GM12878 (cell line): ENCODE results near the gene FHIP1A. TPM values are rescaled to one million over a fixed set of nuclear protein-coding genes. Genes with fewer than 3 reads are reported as not detected.

Experiments used
- ATAC-seq: fragments of 200-7000 bp; cut with Tn5 transposase; 3 replicates; pipeline ENCODE4 v1.9.1; 2020; ENCODE audit warnings: mild to moderate bottlenecking, moderate library complexity
- BruUV-seq: library from RNA; stranded (reverse); fragments of 400-500 nt; replicated peaks from 2 replicates; lab custom pipeline; 2021; lab: Mats Ljungman, UMichigan
- CTCF ChIA-PET: fragments of 300-600 bp; sonication (Branson Sonifier 250); formaldehyde crosslinking; extraction: SDS; loops from one replicate; lab custom pipeline; 2021; ENCODE audit warnings: inconsistent platforms; lab: Yijun Ruan, JAX
- POLR2A ChIA-PET: fragments of 350-600 bp; formaldehyde crosslinking; extraction: SDS; loops from one replicate; lab custom pipeline; 2021; ENCODE audit warnings: inconsistent platforms; lab: Charles Lee
- RAD21 ChIA-PET: fragments of 300-600 bp; sonication (Branson Sonifier 250); formaldehyde crosslinking; loops from one replicate; lab custom pipeline; 2023; ENCODE audit warnings: antibody characterized with exemption; ENCODE audit not compliant: unreplicated experiment; lab: Charles Lee
- SMC1A ChIA-PET: fragments of 300-600 bp; sonication (Branson Sonifier 250); formaldehyde crosslinking; loops from one replicate; lab custom pipeline; 2023; ENCODE audit not compliant: unreplicated experiment, uncharacterized antibody; lab: Charles Lee
- DNase-seq: peaks from one replicate; pipeline ENCODE4 v3.0.0-alpha.2; 2011; ENCODE audit warnings: low read depth, low spot score
- FAIRE-seq: peaks from 3 replicates; lab custom pipeline; 2011; peaks lifted over from hg19 to GRCh38; lab: Jason Lieb, UNC
- H2AFZ ChIP-seq: 2 replicates; pipeline ENCODE4 v1.6.0; 2011; ENCODE audit warnings: low read depth, low read length, control low read depth; ENCODE audit not compliant: control insufficient read depth
- H3K27ac ChIP-seq: 2 replicates; pipeline ENCODE4 v1.5.1; 2011; ENCODE audit warnings: control low read depth; ENCODE audit not compliant: control insufficient read depth, insufficient read depth
- H3K27me3 ChIP-seq, 2 experiments: replicated peaks in 1 of 2; 2 replicates each; pipeline versions ENCODE4 v1.6.0 to v1.6.1; 2011; ENCODE audit warnings: low read length in 1 of 2; ENCODE audit not compliant: control insufficient read depth in 2 of 2, insufficient read depth in 2 of 2
- H3K36me3 ChIP-seq, 2 experiments: 2 replicates each; pipeline ENCODE4 v1.5.1; 2011; ENCODE audit warnings: low read length in 1 of 2; ENCODE audit not compliant: control insufficient read depth in 2 of 2, insufficient read depth in 2 of 2
- H3K4me1 ChIP-seq: 2 replicates; pipeline ENCODE4 v1.6.1; 2011; ENCODE audit warnings: mild to moderate bottlenecking, low read length, moderate library complexity, mixed read lengths; ENCODE audit not compliant: control insufficient read depth, insufficient read depth
- H3K4me2 ChIP-seq: 2 replicates; pipeline ENCODE4 v1.6.0; 2011; ENCODE audit warnings: control low read depth; ENCODE audit not compliant: control insufficient read depth, insufficient read depth
- H3K4me3 ChIP-seq: fragments of 200-600 bp; sonication (generic); 2 replicates; pipeline ENCODE4 v1.5.1; 2016
- H3K79me2 ChIP-seq: 2 replicates; pipeline ENCODE4 v1.6.0; 2011; ENCODE audit warnings: low read length; ENCODE audit not compliant: control insufficient read depth, insufficient read depth
- H3K9ac ChIP-seq: 2 replicates; pipeline ENCODE4 v1.8.0; 2011; ENCODE audit warnings: low read length, control low read depth, mixed read lengths; ENCODE audit not compliant: control insufficient read depth, insufficient read depth
- H3K9me3 ChIP-seq: replicated peaks from 3 replicates; pipeline ENCODE4 v1.5.1; 2011; ENCODE audit warnings: mild to moderate bottlenecking, low read length; ENCODE audit not compliant: control insufficient read depth, insufficient read depth
- H4K20me1 ChIP-seq: 2 replicates; pipeline ENCODE4 v1.6.0; 2011; ENCODE audit not compliant: control insufficient read depth, insufficient read depth
- BRCA1 ChIP-seq: IDR thresholded peaks from 2 replicates; pipeline ENCODE4 v1.6.1; 2011; ENCODE audit warnings: low read depth, low read length, improper control_type of control experiment
- CBX3 ChIP-seq: fragments of 200-600 bp; sonication (generic); IDR thresholded peaks from 2 replicates; pipeline ENCODE4 v1.6.1; 2016; ENCODE audit warnings: low read depth, borderline replicate concordance
- FOS ChIP-seq: IDR thresholded peaks from 3 replicates; pipeline ENCODE4 v1.6.1; 2011; ENCODE audit warnings: borderline replicate concordance; ENCODE audit not compliant: insufficient read length; ENCODE audit errors: extremely low read depth
- JUND ChIP-seq: IDR thresholded peaks from 2 replicates; pipeline ENCODE4 v1.6.1; 2012; ENCODE audit warnings: low read depth, mild to moderate bottlenecking, low read length, improper control_type of control experiment, moderate library complexity
- KAT2A ChIP-seq: conservative IDR thresholded peaks from 2 replicates; pipeline ENCODE4 v1.6.1; 2011; ENCODE audit warnings: low read depth, low read length; ENCODE audit not compliant: control insufficient read depth
- MLLT1 ChIP-seq: fragments of 450-650 bp; IDR thresholded peaks from 2 replicates; pipeline ENCODE4 v1.6.1; 2016; ENCODE audit warnings: mild to moderate bottlenecking
- MYB ChIP-seq: fragments of 150-350 bp; IDR thresholded peaks from 2 replicates; pipeline ENCODE4 v1.6.1; 2014; ENCODE audit warnings: mild to moderate bottlenecking, low read depth, low read length, borderline replicate concordance
- WRNIP1 ChIP-seq: IDR thresholded peaks from 2 replicates; pipeline ENCODE4 v1.6.1; 2011; ENCODE audit warnings: low read depth, low read length, improper control_type of control experiment, borderline replicate concordance
- ZNF592 ChIP-seq: fragments of 450-650 bp; IDR thresholded peaks from 2 replicates; pipeline ENCODE4 v1.6.1; 2017; ENCODE audit warnings: mild to moderate bottlenecking, moderate library complexity
- in situ Hi-C: fragments of 300-500 bp; cut with MboI; formaldehyde crosslinking; loops from 9 replicates; pipeline ENCODE4 v1.14.3; 2018; ENCODE audit warnings: mixed read lengths
- intact Hi-C: fragments of 100-400 bp; cut with micrococcal nuclease; formaldehyde crosslinking; loops from one replicate; pipeline ENCODE4 v1.14.2; 2022; ENCODE audit not compliant: unreplicated experiment
- polyA plus RNA-seq, 11 experiments: library from polyadenylated mRNA; depleted of rRNA in 4 of 11; unstranded in 6 of 11; stranded (reverse) in 5 of 11; fragments of >200 nt; fragmentation: Nextera tagmentation in 4 of 11; fragmentation: Illumina TruSeq in 1 of 11; extraction: Ambion mirVana in 4 of 11; extraction: Trizol in 1 of 11; gene quantifications; 1 replicate in 1 of 11; 2 replicates in 10 of 11; pipeline versions ENCODE4 v1.2.1 to v1.2.3, GENCODE V29; 2011 to 2016; ENCODE audit warnings: inconsistent platforms in 2 of 11, missing spikeins in 2 of 11, low read depth in 1 of 11
- total RNA-seq, 4 experiments: library from RNA; depleted of rRNA in 3 of 4; stranded (reverse); fragments of >200 nt in 3 of 4; fragmentation: Illumina TruSeq in 1 of 4; extraction: Trizol in 1 of 4; gene quantifications; 2 replicates each; pipeline versions ENCODE4 v1.2.1 to v1.2.3, GENCODE V29; 2013 to 2021
- TF ChIP-seq, protein P1 (sequence below): fragments of 450-650 bp; IDR thresholded peaks from 2 replicates; pipeline ENCODE4 v1.6.1; 2018; ENCODE audit warnings: mild to moderate bottlenecking, low read depth, moderate library complexity; ENCODE audit not compliant: partially characterized antibody
- TF ChIP-seq, protein P2 (sequence below): fragments of 450-650 bp; IDR thresholded peaks from 2 replicates; pipeline ENCODE4 v1.6.1; 2017; ENCODE audit warnings: mild to moderate bottlenecking, moderate library complexity

Gene FHIP1A
- total and polyA plus RNA-seq, 10 of the 15 experiments (the other 5 are each of a cell fraction or from before 2014, with no cell fraction given), result 0.02 to 5.5 (median 0.13) TPM; not detected in 1

DNA sequence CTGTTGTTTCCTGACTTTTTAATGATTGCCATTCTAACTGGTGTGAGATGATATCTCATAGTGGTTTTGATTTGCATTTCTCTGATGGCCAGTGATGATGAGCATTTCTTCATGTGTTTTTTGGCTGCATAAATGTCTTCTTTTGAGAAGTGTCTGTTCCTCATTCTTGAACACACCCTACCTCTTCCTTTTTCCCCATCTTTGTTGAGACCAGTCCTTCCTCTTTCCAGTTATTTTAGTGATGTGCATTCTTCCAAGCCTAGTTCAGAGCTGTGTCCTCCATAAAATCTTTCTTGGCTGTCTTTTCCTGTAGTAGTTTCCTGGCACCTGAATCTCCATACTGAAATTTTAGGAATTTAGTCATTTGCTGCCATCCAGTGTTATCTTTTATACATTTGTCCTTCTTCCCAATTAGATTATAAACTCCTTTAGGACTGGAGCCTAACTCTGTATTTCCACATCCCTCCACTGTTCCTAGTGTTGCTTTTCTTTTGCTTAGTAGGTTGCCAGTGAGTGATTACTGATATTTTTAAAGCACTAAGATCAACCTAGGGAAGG lies 11.4 kb downstream of the FHIP1A start:
- no peaks in the 10 kb centered on the region; a peak in 1 of 4 replicates for H3K27me3 ChIP-seq
- H2AFZ ChIP-seq, result no peak overlapping the region
- no peak for ATAC-seq
- no TSS peak for BruUV-seq
- no peaks in the 10 kb centered on the region for H3K79me2 ChIP-seq
- H3K9me3 ChIP-seq, result no peaks in the 10 kb centered on the region
- H3K4me1 ChIP-seq, result no peaks in the 10 kb centered on the region
- SMC1A ChIA-PET, result no interaction called here
- H3K4me2 ChIP-seq, result no peak overlapping the region
- CTCF ChIA-PET, result no interaction called here
- POLR2A ChIA-PET, result no interaction called here
- H3K36me3 ChIP-seq, result no peaks in the 10 kb centered on the region
- no peak for FAIRE-seq
- intact Hi-C loops, result no loop called here
- H4K20me1 ChIP-seq, result no peaks in the 10 kb centered on the region
- in situ Hi-C loops, result no loop called here
- no peak overlapping the region for H3K27ac ChIP-seq
- H3K9ac ChIP-seq, result no peak overlapping the region
- RAD21 ChIA-PET, result no interaction called here
- H3K4me3 ChIP-seq, result no peak overlapping the region
- DNase-seq, result no peak
- no peak for TF ChIP-seq WRNIP1
- TF ChIP-seq ZNF592, result no peak
- TF ChIP-seq, protein P1, sequence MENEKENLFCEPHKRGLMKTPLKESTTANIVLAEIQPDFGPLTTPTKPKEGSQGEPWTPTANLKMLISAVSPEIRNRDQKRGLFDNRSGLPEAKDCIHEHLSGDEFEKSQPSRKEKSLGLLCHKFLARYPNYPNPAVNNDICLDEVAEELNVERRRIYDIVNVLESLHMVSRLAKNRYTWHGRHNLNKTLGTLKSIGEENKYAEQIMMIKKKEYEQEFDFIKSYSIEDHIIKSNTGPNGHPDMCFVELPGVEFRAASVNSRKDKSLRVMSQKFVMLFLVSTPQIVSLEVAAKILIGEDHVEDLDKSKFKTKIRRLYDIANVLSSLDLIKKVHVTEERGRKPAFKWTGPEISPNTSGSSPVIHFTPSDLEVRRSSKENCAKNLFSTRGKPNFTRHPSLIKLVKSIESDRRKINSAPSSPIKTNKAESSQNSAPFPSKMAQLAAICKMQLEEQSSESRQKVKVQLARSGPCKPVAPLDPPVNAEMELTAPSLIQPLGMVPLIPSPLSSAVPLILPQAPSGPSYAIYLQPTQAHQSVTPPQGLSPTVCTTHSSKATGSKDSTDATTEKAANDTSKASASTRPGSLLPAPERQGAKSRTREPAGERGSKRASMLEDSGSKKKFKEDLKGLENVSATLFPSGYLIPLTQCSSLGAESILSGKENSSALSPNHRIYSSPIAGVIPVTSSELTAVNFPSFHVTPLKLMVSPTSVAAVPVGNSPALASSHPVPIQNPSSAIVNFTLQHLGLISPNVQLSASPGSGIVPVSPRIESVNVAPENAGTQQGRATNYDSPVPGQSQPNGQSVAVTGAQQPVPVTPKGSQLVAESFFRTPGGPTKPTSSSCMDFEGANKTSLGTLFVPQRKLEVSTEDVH, result no peak
- TF ChIP-seq FOS, result no peak
- TF ChIP-seq KAT2A, result no peak
- no peak for TF ChIP-seq MYB
- TF ChIP-seq, protein P2, sequence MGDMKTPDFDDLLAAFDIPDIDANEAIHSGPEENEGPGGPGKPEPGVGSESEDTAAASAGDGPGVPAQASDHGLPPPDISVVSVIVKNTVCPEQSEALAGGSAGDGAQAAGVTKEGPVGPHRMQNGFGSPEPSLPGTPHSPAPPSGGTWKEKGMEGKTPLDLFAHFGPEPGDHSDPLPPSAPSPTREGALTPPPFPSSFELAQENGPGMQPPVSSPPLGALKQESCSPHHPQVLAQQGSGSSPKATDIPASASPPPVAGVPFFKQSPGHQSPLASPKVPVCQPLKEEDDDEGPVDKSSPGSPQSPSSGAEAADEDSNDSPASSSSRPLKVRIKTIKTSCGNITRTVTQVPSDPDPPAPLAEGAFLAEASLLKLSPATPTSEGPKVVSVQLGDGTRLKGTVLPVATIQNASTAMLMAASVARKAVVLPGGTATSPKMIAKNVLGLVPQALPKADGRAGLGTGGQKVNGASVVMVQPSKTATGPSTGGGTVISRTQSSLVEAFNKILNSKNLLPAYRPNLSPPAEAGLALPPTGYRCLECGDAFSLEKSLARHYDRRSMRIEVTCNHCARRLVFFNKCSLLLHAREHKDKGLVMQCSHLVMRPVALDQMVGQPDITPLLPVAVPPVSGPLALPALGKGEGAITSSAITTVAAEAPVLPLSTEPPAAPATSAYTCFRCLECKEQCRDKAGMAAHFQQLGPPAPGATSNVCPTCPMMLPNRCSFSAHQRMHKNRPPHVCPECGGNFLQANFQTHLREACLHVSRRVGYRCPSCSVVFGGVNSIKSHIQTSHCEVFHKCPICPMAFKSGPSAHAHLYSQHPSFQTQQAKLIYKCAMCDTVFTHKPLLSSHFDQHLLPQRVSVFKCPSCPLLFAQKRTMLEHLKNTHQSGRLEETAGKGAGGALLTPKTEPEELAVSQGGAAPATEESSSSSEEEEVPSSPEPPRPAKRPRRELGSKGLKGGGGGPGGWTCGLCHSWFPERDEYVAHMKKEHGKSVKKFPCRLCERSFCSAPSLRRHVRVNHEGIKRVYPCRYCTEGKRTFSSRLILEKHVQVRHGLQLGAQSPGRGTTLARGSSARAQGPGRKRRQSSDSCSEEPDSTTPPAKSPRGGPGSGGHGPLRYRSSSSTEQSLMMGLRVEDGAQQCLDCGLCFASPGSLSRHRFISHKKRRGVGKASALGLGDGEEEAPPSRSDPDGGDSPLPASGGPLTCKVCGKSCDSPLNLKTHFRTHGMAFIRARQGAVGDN, result no peak
- no peak for TF ChIP-seq JUND
- TF ChIP-seq MLLT1, result no peak
- no peak for TF ChIP-seq CBX3
- no peak for TF ChIP-seq BRCA1
